ENCODE results near the gene NDNF. TPM values are rescaled to one million over a fixed set of nuclear protein-coding genes. Genes with fewer than 3 reads are reported as not detected.

NDNF gene
- polyA plus RNA-seq, 2 donors = 0.29 to 1.1 TPM

DNA sequence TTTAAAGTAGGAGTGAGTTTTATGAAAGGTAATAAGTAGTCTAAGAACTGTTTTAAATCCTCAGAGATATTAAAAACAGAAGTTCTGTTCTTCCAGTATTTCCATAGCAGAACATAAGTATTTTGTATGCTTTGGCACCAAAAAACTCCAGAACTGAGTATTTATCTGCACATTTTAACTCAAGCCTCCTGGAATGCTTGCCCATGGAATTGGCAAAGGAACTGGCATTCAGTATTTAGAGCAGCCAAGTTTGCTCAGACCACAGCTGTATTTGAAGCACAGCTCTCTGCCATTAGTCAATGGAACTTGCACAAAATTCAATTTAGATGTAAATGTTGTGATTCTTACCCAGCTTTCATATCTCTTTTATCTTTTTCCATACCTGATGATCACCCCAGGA, 42.2 kb downstream of the NDNF start:
- no peaks in the 10 kb centered on the region for H3K9me3 ChIP-seq (ENCODE audit: control insufficient read depth in 2 of 2, insufficient read depth in 1 of 2, low read depth in 1 of 2, low read length in 1 of 2)
- no peaks in the 10 kb centered on the region for H3K36me3 ChIP-seq (ENCODE audit: control insufficient read depth in 2 of 2, insufficient read depth in 2 of 2, low read length in 1 of 2)
- no peak overlapping the region for H3K27ac ChIP-seq (ENCODE audit: low read depth in 2 of 2, low read length in 1 of 2)
- no peaks in the 10 kb centered on the region for H3K27me3 ChIP-seq (ENCODE audit: control insufficient read depth in 1 of 2, insufficient read depth in 2 of 2, low read length in 2 of 2)
- no peaks in the 10 kb centered on the region for H3K4me1 ChIP-seq (ENCODE audit: control insufficient read depth in 2 of 2, insufficient read depth in 2 of 2, low read length in 1 of 2)
- H3K4me3 ChIP-seq (ENCODE audit: low read depth in 1 of 2, low read length in 2 of 2) = no peak overlapping the region

DNA sequence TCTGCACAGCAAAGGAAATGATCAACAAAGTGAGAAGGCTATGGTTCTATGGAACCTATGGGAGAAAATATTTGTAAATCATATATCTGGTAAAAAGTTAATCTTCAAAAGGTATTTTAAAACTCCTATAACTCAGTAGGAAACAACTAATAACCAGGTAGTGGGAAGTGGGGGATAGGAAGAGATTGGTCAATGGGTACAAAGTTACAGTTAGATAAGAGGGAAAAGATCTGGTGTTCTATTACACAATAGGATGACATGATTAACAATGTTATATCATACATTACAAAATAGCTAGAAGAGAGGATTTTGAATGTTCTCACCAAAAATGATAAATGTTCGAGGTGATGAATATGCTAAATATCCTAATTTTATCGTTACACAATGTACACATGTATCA, 46.3 kb downstream of the NDNF start:
- no peaks in the 10 kb centered on the region for H3K27me3 ChIP-seq (ENCODE audit: control insufficient read depth in 1 of 2, insufficient read depth in 2 of 2, low read length in 2 of 2)
- no peaks in the 10 kb centered on the region for H3K36me3 ChIP-seq (ENCODE audit: control insufficient read depth in 2 of 2, insufficient read depth in 2 of 2, low read length in 1 of 2)
- no peaks in the 10 kb centered on the region for H3K4me1 ChIP-seq (ENCODE audit: control insufficient read depth in 2 of 2, insufficient read depth in 2 of 2, low read length in 1 of 2)
- H3K4me3 ChIP-seq (ENCODE audit: low read depth in 1 of 2, low read length in 2 of 2) = no peak overlapping the region
- WGBS, 2 donors = 89 to 91% methylated on average over 2 of the region's 2 CpGs
- no peaks in the 10 kb centered on the region for H3K9me3 ChIP-seq (ENCODE audit: control insufficient read depth in 2 of 2, insufficient read depth in 1 of 2, low read depth in 1 of 2, low read length in 1 of 2)
- H3K27ac ChIP-seq (ENCODE audit: low read depth in 2 of 2, low read length in 1 of 2) = no peak overlapping the region

DNA sequence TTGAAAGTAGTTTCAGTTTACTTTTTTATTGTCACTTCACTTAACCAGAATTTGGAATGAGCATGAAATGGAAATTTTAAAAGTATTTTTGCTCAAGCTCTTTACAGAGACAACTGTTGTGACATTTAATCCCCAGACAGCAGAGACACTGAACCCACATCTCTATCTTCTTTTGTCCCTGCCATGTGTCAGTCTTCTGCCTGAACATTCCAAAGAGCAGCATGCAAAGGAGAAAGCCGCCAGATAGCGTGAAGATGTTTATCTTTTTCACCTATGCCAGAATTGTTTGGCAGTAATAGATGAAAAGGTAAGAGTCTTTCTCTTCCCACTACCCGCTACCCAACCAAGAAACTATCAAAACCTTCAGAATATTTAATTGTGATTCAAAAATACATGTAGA, 46.8 kb downstream of the NDNF start:
- WGBS, 2 donors = 72 to 74% methylated on average over 3 of the region's 3 CpGs
- no peaks in the 10 kb centered on the region for H3K27me3 ChIP-seq (ENCODE audit: control insufficient read depth in 1 of 2, insufficient read depth in 2 of 2, low read length in 2 of 2)
- H3K27ac ChIP-seq (ENCODE audit: low read depth in 2 of 2, low read length in 1 of 2) = no peak overlapping the region
- H3K4me1 ChIP-seq (ENCODE audit: control insufficient read depth in 2 of 2, insufficient read depth in 2 of 2, low read length in 1 of 2) = no peaks in the 10 kb centered on the region
- H3K36me3 ChIP-seq (ENCODE audit: control insufficient read depth in 2 of 2, insufficient read depth in 2 of 2, low read length in 1 of 2) = no peaks in the 10 kb centered on the region
- no peak overlapping the region for H3K4me3 ChIP-seq (ENCODE audit: low read depth in 1 of 2, low read length in 2 of 2)
- no peaks in the 10 kb centered on the region for H3K9me3 ChIP-seq (ENCODE audit: control insufficient read depth in 2 of 2, insufficient read depth in 1 of 2, low read depth in 1 of 2, low read length in 1 of 2)

DNA sequence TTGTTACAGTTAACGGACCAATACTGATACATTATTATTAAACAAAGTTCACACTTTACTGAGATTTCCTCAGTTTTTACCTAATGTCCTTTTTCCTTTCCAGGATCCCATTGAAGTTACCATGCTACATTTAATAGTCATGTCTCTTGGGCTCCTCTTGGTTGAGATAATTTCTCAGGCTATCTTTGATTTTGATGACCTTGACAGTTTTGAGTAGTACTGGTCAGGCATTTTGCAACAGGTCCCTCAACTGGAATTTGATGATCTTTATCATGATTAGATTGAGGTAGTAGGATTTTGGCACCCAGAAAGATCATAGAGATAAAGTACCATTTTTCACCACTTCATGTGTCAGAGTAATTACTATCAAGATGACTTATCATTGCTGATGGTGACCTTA, 53.8 kb downstream of the NDNF start:
- H3K4me1 ChIP-seq (ENCODE audit: control insufficient read depth in 2 of 2, insufficient read depth in 2 of 2, low read length in 1 of 2) = no peaks in the 10 kb centered on the region
- H3K27me3 ChIP-seq (ENCODE audit: control insufficient read depth in 1 of 2, insufficient read depth in 2 of 2, low read length in 2 of 2) = no peaks in the 10 kb centered on the region
- 89 to 94% methylated on average over 1 of the region's 1 CpG for WGBS, 2 donors
- no peaks in the 10 kb centered on the region for H3K9me3 ChIP-seq (ENCODE audit: control insufficient read depth in 2 of 2, insufficient read depth in 1 of 2, low read depth in 1 of 2, low read length in 1 of 2)
- no peak overlapping the region for H3K27ac ChIP-seq (ENCODE audit: low read depth in 2 of 2, low read length in 1 of 2)
- H3K36me3 ChIP-seq (ENCODE audit: control insufficient read depth in 2 of 2, insufficient read depth in 2 of 2, low read length in 1 of 2) = no peaks in the 10 kb centered on the region
- no peak overlapping the region for H3K4me3 ChIP-seq (ENCODE audit: low read depth in 1 of 2, low read length in 2 of 2)

DNA sequence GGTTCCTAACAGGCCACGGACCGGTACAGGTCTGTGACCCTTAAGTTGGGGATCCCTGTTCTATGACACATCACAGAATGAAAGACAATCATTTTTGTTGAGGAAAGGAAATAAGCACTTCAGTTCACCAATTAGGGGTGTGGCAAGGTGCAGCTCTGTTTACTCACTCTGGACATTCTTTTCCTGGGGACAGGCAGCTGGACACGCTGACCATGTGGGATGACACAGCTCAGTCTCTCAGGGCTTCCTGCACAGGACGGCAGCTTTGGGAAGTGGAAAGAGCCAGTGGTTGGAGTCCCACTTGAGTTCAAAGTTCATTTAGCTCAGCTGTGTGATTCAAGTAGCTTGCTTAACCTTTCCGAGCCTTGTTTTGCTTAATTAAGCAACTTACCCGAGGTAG, 55.7 kb downstream of the NDNF start:
- Histone ChIP-seq H3K4me3 (ENCODE audit: low read depth in 1 of 2, low read length in 2 of 2) (no peak overlapping the region), H3K27ac (ENCODE audit: low read depth in 2 of 2, low read length in 1 of 2) (no peak overlapping the region), H3K9me3 (ENCODE audit: control insufficient read depth in 2 of 2, insufficient read depth in 1 of 2, low read depth in 1 of 2, low read length in 1 of 2) (no peaks in the 10 kb centered on the region), H3K4me1 (ENCODE audit: control insufficient read depth in 2 of 2, insufficient read depth in 2 of 2, low read length in 1 of 2) (no peaks in the 10 kb centered on the region), H3K27me3 (ENCODE audit: control insufficient read depth in 1 of 2, insufficient read depth in 2 of 2, low read length in 2 of 2) (no peaks in the 10 kb centered on the region), H3K36me3 (ENCODE audit: control insufficient read depth in 2 of 2, insufficient read depth in 2 of 2, low read length in 1 of 2) (no peaks in the 10 kb centered on the region)
- 75 to 81% methylated on average over 6 of the region's 6 CpGs for WGBS, 2 donors

DNA sequence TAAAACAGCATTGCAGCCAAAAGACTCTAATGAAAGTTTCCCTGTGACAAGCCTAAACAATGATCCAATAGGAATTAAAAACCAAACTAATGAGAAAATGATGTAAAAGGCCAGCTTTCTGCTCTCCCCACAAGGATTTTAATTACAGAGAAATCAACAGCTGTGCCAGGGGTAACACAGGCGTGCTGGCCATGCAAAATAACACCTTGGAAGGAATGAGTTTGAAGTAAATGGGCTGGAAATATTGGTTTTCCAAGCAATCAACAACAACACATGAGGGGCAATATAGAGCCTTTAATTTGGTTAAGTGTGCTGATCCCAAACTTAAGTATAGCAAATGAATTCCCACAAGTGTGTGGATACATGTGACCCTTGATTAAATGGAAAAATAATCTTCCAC, 56.9 kb downstream of the NDNF start:
- WGBS, 2 donors = 36 to 45% methylated on average over 1 of the region's 1 CpG
- no peaks in the 10 kb centered on the region for H3K36me3 ChIP-seq (ENCODE audit: control insufficient read depth in 2 of 2, insufficient read depth in 2 of 2, low read length in 1 of 2)
- H3K4me1 ChIP-seq (ENCODE audit: control insufficient read depth in 2 of 2, insufficient read depth in 2 of 2, low read length in 1 of 2) = no peaks in the 10 kb centered on the region
- H3K4me3 ChIP-seq (ENCODE audit: low read depth in 1 of 2, low read length in 2 of 2) = no peak overlapping the region
- H3K27ac ChIP-seq (ENCODE audit: low read depth in 2 of 2, low read length in 1 of 2) = no peak overlapping the region
- H3K27me3 ChIP-seq (ENCODE audit: control insufficient read depth in 1 of 2, insufficient read depth in 2 of 2, low read length in 2 of 2) = no peaks in the 10 kb centered on the region
- H3K9me3 ChIP-seq (ENCODE audit: control insufficient read depth in 2 of 2, insufficient read depth in 1 of 2, low read depth in 1 of 2, low read length in 1 of 2) = no peaks in the 10 kb centered on the region

DNA sequence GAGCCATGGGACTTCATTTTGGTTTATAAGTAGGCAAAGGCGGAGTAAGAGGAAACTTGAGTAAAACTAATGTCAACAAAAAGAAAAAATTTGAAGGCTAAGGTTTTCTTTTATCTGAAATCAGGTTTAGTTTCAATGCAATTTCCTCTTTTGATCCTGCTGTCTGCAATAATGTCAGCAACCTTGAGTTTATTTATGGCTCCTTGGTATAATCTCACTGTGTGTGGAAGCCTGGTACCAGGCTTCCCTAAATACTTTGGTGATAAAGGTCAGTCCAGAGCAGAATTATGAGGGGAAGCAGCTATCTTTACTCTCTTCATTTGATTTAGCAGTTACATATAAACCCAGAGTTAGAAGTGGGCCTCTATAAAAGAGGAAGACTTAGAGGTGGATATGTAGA, 57.8 kb downstream of the NDNF start:
- Histone ChIP-seq H3K27ac (ENCODE audit: low read depth in 2 of 2, low read length in 1 of 2) (no peak overlapping the region), H3K9me3 (ENCODE audit: control insufficient read depth in 2 of 2, insufficient read depth in 1 of 2, low read depth in 1 of 2, low read length in 1 of 2) (no peaks in the 10 kb centered on the region), H3K27me3 (ENCODE audit: control insufficient read depth in 1 of 2, insufficient read depth in 2 of 2, low read length in 2 of 2) (no peaks in the 10 kb centered on the region), H3K36me3 (ENCODE audit: control insufficient read depth in 2 of 2, insufficient read depth in 2 of 2, low read length in 1 of 2) (no peaks in the 10 kb centered on the region), H3K4me3 (ENCODE audit: low read depth in 1 of 2, low read length in 2 of 2) (no peak overlapping the region), H3K4me1 (ENCODE audit: control insufficient read depth in 2 of 2, insufficient read depth in 2 of 2, low read length in 1 of 2) (no peaks in the 10 kb centered on the region)
- WGBS, 2 donors = 72 to 94% methylated on average over 1 of the region's 1 CpG

DNA sequence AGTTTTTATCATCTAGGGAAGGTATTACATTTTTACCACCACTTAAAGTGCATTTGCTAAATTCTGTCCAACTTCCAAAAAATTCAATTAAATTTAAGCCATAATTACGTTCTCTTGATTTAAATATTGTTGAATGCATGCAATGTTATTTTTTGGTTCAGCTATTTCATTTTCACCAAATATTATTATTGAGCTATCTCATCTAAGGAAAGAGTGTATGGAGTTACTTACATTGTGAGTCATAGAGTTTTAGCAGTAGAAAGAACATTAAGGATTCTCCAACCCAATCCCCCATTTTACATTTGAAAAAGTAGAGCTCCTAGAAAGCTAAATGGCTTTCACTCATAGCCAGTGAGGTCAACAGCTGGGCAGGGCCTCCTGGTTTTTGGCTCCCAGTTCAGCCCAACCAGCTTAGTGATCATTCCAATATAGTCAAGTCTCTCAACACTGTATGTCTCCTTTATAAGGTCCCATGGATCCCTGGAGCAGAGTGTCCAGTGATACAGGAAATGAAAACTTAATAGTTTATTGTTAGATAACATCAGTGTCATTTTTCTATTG, 60.5 kb downstream of the NDNF start:
- no peak overlapping the region for H3K27ac ChIP-seq (ENCODE audit: low read depth in 2 of 2, low read length in 1 of 2)
- 83 to 86% methylated on average over 1 of the region's 1 CpG for WGBS, 2 donors

DNA sequence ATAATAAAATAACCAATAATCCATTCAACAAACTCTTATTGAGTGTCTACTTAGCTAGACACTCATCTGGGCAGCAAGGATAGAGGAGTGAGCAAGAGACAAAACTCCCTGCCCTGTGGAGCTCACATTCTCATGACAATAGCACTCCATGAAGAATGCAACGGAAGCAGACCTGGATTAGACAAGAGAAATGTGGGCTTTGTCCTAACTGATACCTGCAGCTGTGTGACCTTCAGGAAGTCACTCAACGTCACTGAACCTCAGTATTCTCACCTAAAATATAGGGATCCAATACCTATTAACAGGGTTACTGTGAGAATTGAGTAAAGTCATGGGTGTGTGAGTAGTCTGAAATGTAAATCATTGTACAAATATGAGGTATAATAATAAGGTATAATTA, 61.2 kb downstream of the NDNF start:
- whole genome bisulfite sequencing, 2 donors = 78 to 79% methylated on average over 2 of the region's 2 CpGs
- Histone ChIP-seq H3K27me3 (ENCODE audit: control insufficient read depth in 1 of 2, insufficient read depth in 2 of 2, low read length in 2 of 2) (no peaks in the 10 kb centered on the region), H3K9me3 (ENCODE audit: control insufficient read depth in 2 of 2, insufficient read depth in 1 of 2, low read depth in 1 of 2, low read length in 1 of 2) (no peaks in the 10 kb centered on the region)

More for the DNA sequence above, 60.5 kb downstream of the NDNF start:
- no peak overlapping the region for H3K4me3 ChIP-seq (ENCODE audit: low read depth in 1 of 2, low read length in 2 of 2)
- no peaks in the 10 kb centered on the region for H3K36me3 ChIP-seq (ENCODE audit: control insufficient read depth in 2 of 2, insufficient read depth in 2 of 2, low read length in 1 of 2)
- H3K4me1 ChIP-seq (ENCODE audit: control insufficient read depth in 2 of 2, insufficient read depth in 2 of 2, low read length in 1 of 2) = no peaks in the 10 kb centered on the region
- H3K27me3 ChIP-seq (ENCODE audit: control insufficient read depth in 1 of 2, insufficient read depth in 2 of 2, low read length in 2 of 2) = no peaks in the 10 kb centered on the region
- no peaks in the 10 kb centered on the region for H3K9me3 ChIP-seq (ENCODE audit: control insufficient read depth in 2 of 2, insufficient read depth in 1 of 2, low read depth in 1 of 2, low read length in 1 of 2)

DNA sequence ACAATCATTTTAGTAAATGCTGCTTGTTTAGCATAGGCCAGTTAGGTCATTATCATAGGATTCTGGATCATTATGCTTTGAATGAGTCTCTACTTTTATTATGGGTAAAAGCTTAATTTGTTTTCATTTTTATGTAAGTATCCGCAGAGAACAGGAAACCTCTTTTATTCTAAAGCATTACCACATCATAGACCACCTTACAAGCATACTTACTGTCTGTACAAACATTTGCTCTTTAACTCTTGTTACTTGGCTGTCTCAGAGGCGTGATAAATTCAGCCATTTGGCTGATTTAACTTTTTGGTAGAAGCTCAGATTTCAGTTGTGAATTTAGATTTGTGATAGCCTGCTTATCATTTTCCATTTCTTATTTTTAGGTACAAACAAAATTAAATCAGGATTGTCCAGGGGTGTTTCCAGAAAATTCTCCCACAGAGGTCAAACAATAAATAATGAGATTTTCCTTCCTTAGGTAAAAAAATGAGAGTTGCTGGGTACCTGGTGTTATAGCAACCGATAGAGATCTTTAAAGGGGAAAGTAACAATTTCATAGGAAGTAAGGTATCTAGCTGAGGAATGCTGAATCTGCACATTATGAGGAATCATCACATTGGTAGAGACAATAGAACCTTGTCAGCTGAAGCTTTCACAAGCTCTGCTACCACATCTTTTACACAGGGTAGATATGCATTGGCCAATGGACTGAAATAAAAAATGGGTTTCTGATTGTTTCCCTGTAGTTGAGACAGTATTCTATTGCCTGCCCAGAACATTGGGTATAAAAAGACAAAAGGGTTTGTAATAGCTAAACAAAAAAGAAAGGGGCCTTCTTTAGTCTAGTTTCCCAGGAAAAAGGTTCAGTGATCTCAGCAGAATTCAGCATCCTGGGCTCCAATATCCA, 62.5 kb downstream of the NDNF start:
- no peaks in the 10 kb centered on the region for H3K27me3 ChIP-seq (ENCODE audit: control insufficient read depth in 1 of 2, insufficient read depth in 2 of 2, low read length in 2 of 2)
- H3K36me3 ChIP-seq (ENCODE audit: control insufficient read depth in 2 of 2, insufficient read depth in 2 of 2, low read length in 1 of 2) = no peaks in the 10 kb centered on the region
- no peak overlapping the region for H3K27ac ChIP-seq (ENCODE audit: low read depth in 2 of 2, low read length in 1 of 2)
- H3K4me3 ChIP-seq (ENCODE audit: low read depth in 1 of 2, low read length in 2 of 2) = no peak overlapping the region
- H3K9me3 ChIP-seq (ENCODE audit: control insufficient read depth in 2 of 2, insufficient read depth in 1 of 2, low read depth in 1 of 2, low read length in 1 of 2) = no peaks in the 10 kb centered on the region
- no peaks in the 10 kb centered on the region for H3K4me1 ChIP-seq (ENCODE audit: control insufficient read depth in 2 of 2, insufficient read depth in 2 of 2, low read length in 1 of 2)
- WGBS, 2 donors = 64 to 76% methylated on average over 3 of the region's 3 CpGs

More for the DNA sequence above, 61.2 kb downstream of the NDNF start:
- no peaks in the 10 kb centered on the region for H3K4me1 ChIP-seq (ENCODE audit: control insufficient read depth in 2 of 2, insufficient read depth in 2 of 2, low read length in 1 of 2)
- H3K4me3 ChIP-seq (ENCODE audit: low read depth in 1 of 2, low read length in 2 of 2) = no peak overlapping the region
- no peaks in the 10 kb centered on the region for H3K36me3 ChIP-seq (ENCODE audit: control insufficient read depth in 2 of 2, insufficient read depth in 2 of 2, low read length in 1 of 2)
- H3K27ac ChIP-seq (ENCODE audit: low read depth in 2 of 2, low read length in 1 of 2) = no peak overlapping the region

All from esophagus (tissue), 2 donors.